Fibroblast of lung (primary cell): Measurements from ENCODE around the gene IGFN1.

Experiments
- EZH2 ChIP-seq: IDR thresholded peaks from 2 replicates; pipeline ENCODE4 v1.5.1; 2012; ENCODE audit warnings: low read length, control low read depth, mild to moderate bottlenecking; ENCODE audit errors: missing control alignments
- TF ChIP-seq, protein P1 (sequence below), 2 donors: IDR thresholded peaks in 1 of 2; conservative IDR thresholded peaks in 1 of 2; 1 replicate in 1 of 2; 2 replicates in 1 of 2; pipeline ENCODE4 v1.5.1; 2011 to 2012; ENCODE audit warnings: low read length in 2 of 2, control low read depth in 1 of 2, inconsistent platforms in 1 of 2, low read depth in 1 of 2, mild to moderate bottlenecking in 1 of 2

DNA sequence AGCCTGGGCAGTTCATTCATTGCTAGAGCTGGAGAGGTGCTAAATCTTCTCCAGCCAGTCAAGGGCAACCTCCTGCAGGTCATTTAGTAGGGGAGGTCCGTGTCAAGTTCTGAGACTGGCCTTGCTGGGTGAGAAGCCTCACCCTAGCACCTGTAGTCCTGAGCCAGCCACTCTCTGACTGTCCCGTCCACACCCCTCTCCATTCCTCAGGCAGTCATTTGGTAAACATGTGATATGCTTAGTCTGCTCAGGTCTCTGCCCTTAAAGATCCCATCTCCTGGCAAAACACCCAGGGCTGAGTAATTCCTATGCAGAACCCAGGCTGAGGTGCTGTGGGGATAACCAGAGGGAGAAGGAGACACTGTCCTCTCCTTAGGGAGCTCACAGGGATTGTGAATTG is 13.7 kb upstream of the IGFN1 start:
- no peak for TF ChIP-seq EZH2
- TF ChIP-seq, protein P1, sequence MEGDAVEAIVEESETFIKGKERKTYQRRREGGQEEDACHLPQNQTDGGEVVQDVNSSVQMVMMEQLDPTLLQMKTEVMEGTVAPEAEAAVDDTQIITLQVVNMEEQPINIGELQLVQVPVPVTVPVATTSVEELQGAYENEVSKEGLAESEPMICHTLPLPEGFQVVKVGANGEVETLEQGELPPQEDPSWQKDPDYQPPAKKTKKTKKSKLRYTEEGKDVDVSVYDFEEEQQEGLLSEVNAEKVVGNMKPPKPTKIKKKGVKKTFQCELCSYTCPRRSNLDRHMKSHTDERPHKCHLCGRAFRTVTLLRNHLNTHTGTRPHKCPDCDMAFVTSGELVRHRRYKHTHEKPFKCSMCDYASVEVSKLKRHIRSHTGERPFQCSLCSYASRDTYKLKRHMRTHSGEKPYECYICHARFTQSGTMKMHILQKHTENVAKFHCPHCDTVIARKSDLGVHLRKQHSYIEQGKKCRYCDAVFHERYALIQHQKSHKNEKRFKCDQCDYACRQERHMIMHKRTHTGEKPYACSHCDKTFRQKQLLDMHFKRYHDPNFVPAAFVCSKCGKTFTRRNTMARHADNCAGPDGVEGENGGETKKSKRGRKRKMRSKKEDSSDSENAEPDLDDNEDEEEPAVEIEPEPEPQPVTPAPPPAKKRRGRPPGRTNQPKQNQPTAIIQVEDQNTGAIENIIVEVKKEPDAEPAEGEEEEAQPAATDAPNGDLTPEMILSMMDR (conservative IDR thresholded peaks at IDR 0.05 in 1 of 2, IDR thresholded peaks at IDR 0.05 in 1 of 2; ENCODE audit: low read depth in 1 of 2, low read length in 2 of 2) = no peak
